Suprapubic skin (tissue), 4 donors: ENCODE results near the gene THSD7A. TPM values are rescaled to one million over a fixed set of nuclear protein-coding genes. Genes with fewer than 3 reads are reported as not detected.

ENCODE experiments used
- DNase-seq, 2 donors: peaks; one replicate each; pipeline ENCODE4 v3.0.0-alpha.2; 2019; ENCODE audit warnings: low spot score in 2 of 2
- H3K27ac ChIP-seq: fragments of 200-600 bp; sonication (generic); one replicate; pipeline ENCODE4 v1.5.1; 2019
- H3K27me3 ChIP-seq: fragments of 200-600 bp; sonication (generic); one replicate; pipeline ENCODE4 v1.5.1; 2019
- H3K36me3 ChIP-seq: fragments of 200-600 bp; sonication (generic); one replicate; pipeline ENCODE4 v1.5.1; 2019
- H3K4me1 ChIP-seq: fragments of 200-600 bp; sonication (generic); one replicate; pipeline ENCODE4 v1.5.1; 2019
- H3K4me3 ChIP-seq: fragments of 200-600 bp; sonication (generic); one replicate; pipeline ENCODE4 v1.5.1; 2019; ENCODE audit warnings: mild to moderate bottlenecking
- H3K9me3 ChIP-seq: fragments of 200-600 bp; sonication (generic); one replicate; pipeline ENCODE4 v1.5.1; 2019
- EP300 ChIP-seq: sonication (generic); formaldehyde crosslinking; IDR thresholded peaks from one replicate; pipeline ENCODE4 v1.6.1; 2017; ENCODE audit warnings: antibody characterized with exemption
- POLR2A ChIP-seq, 2 donors: fragments of 450-650 bp; IDR thresholded peaks; one replicate each; pipeline ENCODE4 v1.6.1; 2017; ENCODE audit warnings: antibody characterized with exemption in 2 of 2, mild to moderate bottlenecking in 2 of 2, moderate library complexity in 2 of 2
- POLR2AphosphoS5 ChIP-seq, 3 donors: sonication (generic); formaldehyde crosslinking; IDR thresholded peaks; one replicate each; pipeline ENCODE4 v1.6.1; 2017; ENCODE audit warnings: antibody characterized with exemption in 3 of 3
- WGBS: methylation state at CpG from one replicate; pipeline ENCODE4 v1.1.5; 2018; 5-methylcytosine and 5-hydroxymethylcytosine counted together
- total RNA-seq, 4 donors: library from RNA; depleted of rRNA; stranded (reverse); fragments of >200 nt; gene quantifications; one replicate each; pipeline ENCODE4 v1.1.0, GENCODE V29; 2016
- TF ChIP-seq, protein P1 (sequence below), 2 donors: fragments of 200-600 bp in 1 of 2; fragments of 450-650 bp in 1 of 2; sonication (generic) in 1 of 2; IDR thresholded peaks; one replicate each; pipeline ENCODE4 v1.5.1; 2016 to 2019; ENCODE audit warnings: antibody characterized with exemption in 2 of 2, mild to moderate bottlenecking in 1 of 2, moderate library complexity in 1 of 2

The THSD7A gene
- total RNA-seq, 4 donors from 2014 or later: 0.42 to 5.4 (median 1.2) TPM

DNA sequence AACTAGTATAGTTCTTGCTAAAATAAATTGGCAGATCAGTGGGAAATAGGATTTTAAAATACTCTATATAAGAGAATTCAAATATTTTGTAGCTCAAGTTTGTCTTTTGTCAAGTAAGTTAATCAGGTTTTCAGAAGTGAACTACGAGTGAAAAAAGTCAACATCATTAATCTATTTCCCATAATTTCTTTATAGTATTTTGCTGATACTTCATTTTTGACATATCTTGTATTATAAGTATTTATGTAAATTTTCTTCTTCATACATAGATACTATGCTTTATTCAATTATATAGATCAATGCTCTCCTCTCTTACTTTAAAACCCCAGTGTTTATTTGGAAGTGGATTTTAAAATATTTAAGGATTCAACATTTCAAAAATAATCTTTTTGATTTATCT lies 360.7 kb downstream of the THSD7A start:
- Histone ChIP-seq H3K4me3 (no peak overlapping the region), H3K27ac (no peak overlapping the region), H3K27me3 (no peaks in the 10 kb centered on the region), H3K36me3 (no peaks in the 10 kb centered on the region), H3K9me3 (no peaks in the 10 kb centered on the region), H3K4me1 (no peaks in the 10 kb centered on the region)
- TF ChIP-seq POLR2AphosphoS5 (IDR thresholded peaks at IDR 0.05) (no peak), POLR2A (IDR thresholded peaks at IDR 0.05) (no peak), EP300 (no peak)
- TF ChIP-seq, protein P1, sequence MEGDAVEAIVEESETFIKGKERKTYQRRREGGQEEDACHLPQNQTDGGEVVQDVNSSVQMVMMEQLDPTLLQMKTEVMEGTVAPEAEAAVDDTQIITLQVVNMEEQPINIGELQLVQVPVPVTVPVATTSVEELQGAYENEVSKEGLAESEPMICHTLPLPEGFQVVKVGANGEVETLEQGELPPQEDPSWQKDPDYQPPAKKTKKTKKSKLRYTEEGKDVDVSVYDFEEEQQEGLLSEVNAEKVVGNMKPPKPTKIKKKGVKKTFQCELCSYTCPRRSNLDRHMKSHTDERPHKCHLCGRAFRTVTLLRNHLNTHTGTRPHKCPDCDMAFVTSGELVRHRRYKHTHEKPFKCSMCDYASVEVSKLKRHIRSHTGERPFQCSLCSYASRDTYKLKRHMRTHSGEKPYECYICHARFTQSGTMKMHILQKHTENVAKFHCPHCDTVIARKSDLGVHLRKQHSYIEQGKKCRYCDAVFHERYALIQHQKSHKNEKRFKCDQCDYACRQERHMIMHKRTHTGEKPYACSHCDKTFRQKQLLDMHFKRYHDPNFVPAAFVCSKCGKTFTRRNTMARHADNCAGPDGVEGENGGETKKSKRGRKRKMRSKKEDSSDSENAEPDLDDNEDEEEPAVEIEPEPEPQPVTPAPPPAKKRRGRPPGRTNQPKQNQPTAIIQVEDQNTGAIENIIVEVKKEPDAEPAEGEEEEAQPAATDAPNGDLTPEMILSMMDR (IDR thresholded peaks at IDR 0.05): no peak
- no peak for DNase-seq
- 82% methylated on average over 1 of the region's 1 CpG for WGBS

- no peaks in the 10 kb centered on the region for H3K9me3 ChIP-seq
Observed at GRCh38 chr7:11469028-11469745, 362.8 kb downstream of the THSD7A start.

DNA sequence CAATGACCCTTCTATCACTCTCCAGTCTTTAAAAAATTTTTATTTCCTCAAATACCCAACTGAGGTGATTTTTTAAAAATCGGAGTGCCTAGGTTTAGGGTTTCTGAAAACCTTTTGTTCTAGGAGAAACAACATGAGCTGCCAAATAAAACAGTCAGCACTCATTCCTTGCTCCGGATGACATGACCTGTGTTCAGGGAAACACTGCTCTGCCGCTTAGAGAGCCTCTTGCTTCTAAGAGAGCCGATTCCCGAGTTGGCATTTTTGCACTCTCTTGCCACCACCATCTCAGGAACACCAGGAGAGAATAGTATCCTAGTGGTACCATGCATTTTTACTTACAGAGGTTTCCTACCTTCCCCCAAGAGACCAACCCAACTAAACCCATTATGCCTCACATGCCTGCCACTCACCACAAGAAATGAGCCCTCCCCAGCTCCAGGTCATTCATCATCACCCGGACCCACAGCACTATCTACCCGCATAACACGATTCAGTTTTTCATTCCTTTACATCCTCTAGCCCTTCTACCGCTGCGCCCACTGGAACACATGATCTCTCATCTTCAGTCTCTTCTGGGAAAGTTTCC lies 365.4 kb downstream of the THSD7A start:
- H3K36me3 ChIP-seq: no peaks in the 10 kb centered on the region
- H3K27ac ChIP-seq: no peak overlapping the region
- no peaks in the 10 kb centered on the region for H3K9me3 ChIP-seq
- no peaks in the 10 kb centered on the region for H3K4me1 ChIP-seq
- no peak overlapping the region for H3K4me3 ChIP-seq
- no peak for DNase-seq
- no peaks in the 10 kb centered on the region for H3K27me3 ChIP-seq
- TF ChIP-seq EP300 (no peak), POLR2AphosphoS5 (IDR thresholded peaks at IDR 0.05) (no peak), POLR2A (IDR thresholded peaks at IDR 0.05) (no peak)
- TF ChIP-seq, protein P1 (IDR thresholded peaks at IDR 0.05): no peak
- WGBS: 84% methylated on average over 10 of the region's 10 CpGs

More at GRCh38 chr7:11469028-11469745, 362.8 kb downstream of the THSD7A start:
- no peaks in the 10 kb centered on the region for H3K27me3 ChIP-seq
- WGBS: 41% methylated on average over 3 of the region's 3 CpGs
- no peaks in the 10 kb centered on the region for H3K4me1 ChIP-seq
- TF ChIP-seq POLR2AphosphoS5 (IDR thresholded peaks at IDR 0.05) (no peak), EP300 (no peak), POLR2A (IDR thresholded peaks at IDR 0.05) (no peak)
- TF ChIP-seq, protein P1 (IDR thresholded peaks at IDR 0.05): no peak
- no peaks in the 10 kb centered on the region for H3K36me3 ChIP-seq
- no peak for DNase-seq
- H3K27ac ChIP-seq: no peak overlapping the region
- no peak overlapping the region for H3K4me3 ChIP-seq

- H3K9me3 ChIP-seq: no peaks in the 10 kb centered on the region
- no peaks in the 10 kb centered on the region for H3K4me1 ChIP-seq
- DNase-seq: no peak
- H3K27ac ChIP-seq: no peak overlapping the region
- H3K36me3 ChIP-seq: no peaks in the 10 kb centered on the region
- 68% methylated on average over 3 of the region's 3 CpGs for WGBS
- TF ChIP-seq EP300 (no peak), POLR2A (IDR thresholded peaks at IDR 0.05) (no peak)
- TF ChIP-seq, protein P1 (IDR thresholded peaks at IDR 0.05): no peak
- no peak overlapping the region for H3K4me3 ChIP-seq
- no peaks in the 10 kb centered on the region for H3K27me3 ChIP-seq
Observed at GRCh38 chr7:11464624-11465023, 367.4 kb downstream of the THSD7A start.

DNA sequence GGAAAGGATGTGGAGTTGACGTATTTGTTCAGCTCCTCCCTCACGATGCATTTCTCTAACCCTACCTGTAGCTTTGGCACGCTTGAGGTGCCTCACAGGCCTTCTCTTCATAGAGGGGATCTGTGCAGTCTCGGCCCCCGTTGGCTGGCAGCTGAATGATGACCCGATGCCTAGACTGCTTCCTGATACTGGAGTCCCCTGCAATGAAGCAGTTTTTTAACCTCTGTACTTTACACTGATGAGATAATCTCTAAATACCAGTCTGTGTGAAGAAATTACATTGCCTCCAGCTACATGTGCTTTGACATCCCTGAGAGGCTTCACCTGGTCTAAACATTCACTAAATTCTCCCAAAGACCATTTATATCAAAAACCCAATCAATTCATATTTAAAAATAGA lies 370.1 kb downstream of the THSD7A start:
- Histone ChIP-seq H3K9me3 (no peaks in the 10 kb centered on the region), H3K36me3 (no peaks in the 10 kb centered on the region), H3K4me3 (no peak overlapping the region), H3K27me3 (no peaks in the 10 kb centered on the region), H3K4me1 (no peaks in the 10 kb centered on the region), H3K27ac (no peak overlapping the region)
- no peak for DNase-seq
- WGBS: 76% methylated on average over 6 of the region's 6 CpGs
- TF ChIP-seq, protein P1 (IDR thresholded peaks at IDR 0.05): no peak
- TF ChIP-seq EP300 (no peak), POLR2A (IDR thresholded peaks at IDR 0.05) (no peak), POLR2AphosphoS5 (IDR thresholded peaks at IDR 0.05) (no peak)
